Activated CD4-positive, CD25-positive, alpha-beta regulatory T cell treated with anti-CD3 and anti-CD28 coated beads, Interleukin-2, amount 50 U/mL, for 72 hours (primary cell): Measurements from ENCODE around the gene SNTG2.
"Not testable (repeated sequence)": the region's sequence is repeated elsewhere in the genome, so short reads cannot be mapped to it uniquely, and the experiment has no call there.

ENCODE experiments used
- DNase-seq: peaks from one replicate; pipeline ENCODE4 v3.0.0; 2021

SNTG2 gene

DNA sequence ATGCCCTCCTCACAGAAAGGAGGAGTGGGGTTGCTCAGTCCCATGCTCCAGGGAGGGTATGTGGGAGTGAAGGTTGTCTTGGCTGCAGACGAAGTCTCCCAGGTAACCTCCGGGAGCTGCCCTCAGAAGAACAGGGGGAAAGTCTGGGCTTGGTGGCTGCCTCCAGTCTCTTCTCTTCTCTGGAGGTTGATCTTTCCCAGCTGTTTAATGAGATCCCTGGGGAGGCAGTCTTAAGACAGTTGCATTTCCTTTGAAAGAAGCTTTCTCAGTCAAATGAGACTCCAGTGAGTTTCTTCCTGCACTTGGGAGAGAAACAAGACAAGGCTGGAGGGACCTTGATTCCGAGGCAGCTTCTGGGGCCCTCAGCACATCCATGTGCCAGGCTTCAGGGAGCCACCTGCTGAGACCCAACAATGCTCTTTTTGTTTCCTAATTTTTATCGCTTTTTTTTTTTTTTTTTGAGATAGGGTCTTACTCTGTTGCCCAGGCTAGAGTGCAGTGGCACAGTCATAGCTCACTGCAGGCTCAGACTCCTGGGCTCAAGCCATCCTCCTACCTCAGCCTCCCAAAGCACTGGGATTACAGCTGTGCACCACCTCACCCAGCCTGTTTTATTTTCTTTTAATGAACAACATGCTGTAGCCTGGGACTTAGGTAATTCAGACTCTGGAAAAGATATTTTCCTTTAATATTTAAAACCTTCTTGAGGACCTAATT lies 390.9 kb downstream of the SNTG2 start:
- DNase-seq, result no peak

DNA sequence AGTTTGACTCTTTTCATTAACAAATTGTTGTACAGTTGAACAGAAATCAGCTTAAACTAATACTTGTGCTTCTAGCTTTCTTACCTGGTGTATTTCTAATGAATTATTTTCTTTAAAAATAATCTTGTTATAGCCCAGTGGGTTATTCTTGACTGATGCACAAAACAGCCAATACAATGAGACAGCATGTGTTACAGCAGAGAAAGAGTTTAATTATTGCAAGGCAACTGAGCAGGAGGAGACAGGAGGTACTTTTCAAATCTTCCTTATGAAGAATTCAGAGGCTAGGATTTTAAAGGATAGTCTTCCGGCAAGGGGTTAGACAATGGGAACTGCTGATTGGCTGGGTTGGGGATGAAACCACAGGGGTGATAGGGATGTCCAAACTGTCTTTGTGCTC lies 398.1 kb downstream of the SNTG2 start:
- DNase-seq, result no peak

DNA sequence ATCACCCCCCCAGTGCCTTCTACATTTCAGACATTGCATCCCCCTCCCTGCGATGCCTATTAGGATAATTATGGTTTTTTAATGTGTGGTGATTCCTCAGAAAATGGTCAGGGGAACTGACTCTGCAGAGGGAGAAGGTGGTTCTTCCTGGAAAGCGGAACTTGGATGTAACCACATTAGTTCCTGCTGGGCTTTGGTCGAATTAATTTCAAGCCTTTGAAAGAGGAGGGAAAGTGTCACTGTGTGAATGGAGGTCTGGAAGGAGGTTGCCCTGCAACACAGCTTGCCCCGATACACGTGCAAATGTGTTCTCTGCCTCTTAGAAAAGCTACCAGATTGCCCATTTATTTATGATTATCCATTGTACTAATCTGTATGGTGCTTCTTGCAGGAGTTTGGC lies 399.5 kb downstream of the SNTG2 start:
- no peak for DNase-seq

DNA sequence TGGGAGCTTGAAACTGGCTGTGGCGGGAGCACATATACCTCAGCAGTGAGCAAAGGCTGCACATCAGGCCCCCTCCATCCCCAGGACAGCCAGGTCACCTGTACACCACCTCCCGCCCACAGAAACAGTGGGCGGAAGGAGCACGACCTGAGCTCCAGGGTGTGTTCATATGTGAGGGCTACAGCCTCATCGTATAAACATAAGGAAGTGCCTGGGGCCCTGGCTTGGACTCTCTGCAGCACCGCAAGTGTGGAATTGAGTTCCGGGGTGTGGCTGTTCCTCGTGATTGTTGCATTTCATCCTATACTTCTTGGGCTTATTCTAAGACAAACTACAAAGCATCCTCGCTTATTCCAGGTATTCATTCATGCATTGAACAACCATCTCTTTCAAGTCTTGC lies 402.5 kb downstream of the SNTG2 start:
- no peak for DNase-seq

DNA sequence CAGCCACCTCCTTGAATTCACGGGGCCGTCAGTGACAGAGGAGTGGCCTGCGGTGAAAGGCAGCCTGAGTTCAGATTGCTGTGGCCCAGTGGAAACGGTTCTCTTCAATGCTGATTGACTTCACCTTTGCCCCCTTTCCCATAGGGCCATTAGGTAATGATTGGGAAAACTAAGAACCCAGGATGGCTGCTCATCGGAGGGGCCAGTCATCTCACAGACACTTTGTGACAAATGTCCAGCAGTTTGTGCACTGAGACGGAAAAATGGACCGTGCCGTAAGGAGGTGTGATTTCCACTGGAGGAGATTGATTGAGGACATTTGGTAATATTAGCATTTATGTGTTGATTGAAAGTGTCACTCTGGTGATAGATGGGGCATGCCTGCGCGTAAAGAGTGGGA lies 402.9 kb downstream of the SNTG2 start:
- DNase-seq, result no peak

DNA sequence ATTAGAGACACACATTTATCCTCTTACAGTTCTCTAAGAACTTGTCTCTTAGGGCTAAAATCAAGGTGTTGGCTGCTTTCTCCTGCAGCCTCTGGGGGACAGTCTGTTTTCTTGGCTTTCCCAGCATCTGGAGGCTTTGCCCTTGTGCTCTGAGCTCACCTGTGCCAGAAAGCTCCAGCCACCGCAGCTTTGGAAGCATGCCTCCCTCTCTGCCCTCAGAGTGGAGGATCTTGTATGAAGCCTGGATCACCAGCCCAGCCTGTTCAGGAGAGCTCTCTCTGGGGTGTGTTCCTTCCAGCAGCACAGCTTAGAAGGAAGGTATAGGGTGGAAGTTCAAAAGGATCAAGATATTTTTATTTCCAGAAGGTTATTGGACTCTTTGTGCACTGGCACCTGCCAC lies 409.5 kb downstream of the SNTG2 start:
- DNase-seq, result no peak

DNA sequence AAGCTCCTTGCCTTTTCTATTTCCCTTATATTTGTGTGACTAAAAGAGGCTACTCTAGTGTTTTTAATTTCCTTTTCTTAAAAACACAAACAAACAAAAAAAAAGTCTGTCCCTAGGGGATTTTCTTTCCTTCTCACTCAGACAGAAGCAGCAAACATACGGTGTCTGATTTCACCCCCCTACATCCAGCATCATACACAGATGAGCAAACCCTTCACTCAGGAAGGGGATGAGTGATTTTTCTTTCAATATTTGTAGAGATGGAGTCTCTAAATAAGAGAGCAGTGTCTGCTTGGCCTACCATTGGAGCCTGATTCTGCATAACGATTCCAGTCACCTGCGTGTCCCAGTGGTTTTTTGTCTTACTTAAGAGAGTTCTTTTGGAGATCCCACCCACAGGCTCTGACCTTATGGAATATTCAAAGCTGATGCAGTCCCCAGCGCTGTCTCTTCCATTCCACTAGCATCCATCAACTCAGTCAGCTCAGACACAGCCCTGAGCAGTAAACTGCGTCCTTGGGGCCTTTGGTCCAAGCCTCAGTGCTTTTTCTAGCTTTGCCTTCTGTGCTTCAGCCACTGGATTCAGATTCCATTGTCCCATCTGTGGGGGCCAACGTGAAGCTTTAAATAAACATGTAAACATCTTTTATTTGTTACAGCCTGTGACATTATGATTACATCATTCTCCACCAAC lies 410.1 kb downstream of the SNTG2 start:
- no peak for DNase-seq

DNA sequence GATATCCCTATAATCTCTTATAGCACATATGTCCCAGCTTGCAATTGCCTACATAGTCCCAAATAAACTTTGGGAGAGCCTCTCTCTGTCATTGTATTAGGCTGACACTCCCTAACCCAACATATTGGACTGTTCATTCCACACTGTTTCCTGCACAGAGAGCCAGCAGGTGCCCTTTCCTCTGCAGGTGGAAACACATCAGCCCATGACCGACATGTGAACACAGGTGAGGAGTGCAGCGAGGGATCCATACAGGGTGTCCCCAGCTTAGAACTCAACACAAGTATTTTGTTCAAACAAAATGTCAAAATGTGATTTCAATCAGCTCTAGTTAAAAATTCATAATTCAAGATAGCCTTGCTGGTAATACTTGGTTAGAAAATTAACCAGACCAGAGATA lies 412.7 kb downstream of the SNTG2 start:
- no peak for DNase-seq

DNA sequence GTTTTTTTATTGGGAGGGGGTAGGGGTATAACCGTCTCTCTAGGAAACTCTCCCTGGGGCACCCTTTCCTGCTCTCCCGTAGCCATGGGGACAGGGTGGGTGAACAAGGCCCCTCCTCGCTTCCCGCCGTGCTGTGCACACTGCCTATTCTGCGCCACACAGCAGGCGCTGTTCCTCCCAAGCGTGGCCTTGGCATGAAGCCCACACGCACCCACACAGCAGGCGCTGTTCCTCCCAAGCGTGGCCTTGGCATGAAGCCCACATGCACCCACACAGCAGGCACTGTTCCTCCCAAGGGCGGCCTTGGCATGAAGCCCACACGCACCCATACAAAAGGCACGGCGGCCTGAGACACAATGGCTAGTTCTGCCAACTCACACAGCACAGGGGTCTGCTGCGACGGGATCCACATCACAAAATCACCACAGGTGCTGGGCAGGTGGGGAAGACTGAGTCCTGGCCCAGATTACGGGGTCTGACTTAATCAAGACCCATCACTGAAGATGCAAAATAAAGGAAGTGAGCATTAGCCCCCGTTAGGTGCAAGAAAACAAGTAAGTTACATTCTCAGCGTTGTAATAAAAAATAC lies 416.0 kb downstream of the SNTG2 start:
- DNase-seq, result no peak

DNA sequence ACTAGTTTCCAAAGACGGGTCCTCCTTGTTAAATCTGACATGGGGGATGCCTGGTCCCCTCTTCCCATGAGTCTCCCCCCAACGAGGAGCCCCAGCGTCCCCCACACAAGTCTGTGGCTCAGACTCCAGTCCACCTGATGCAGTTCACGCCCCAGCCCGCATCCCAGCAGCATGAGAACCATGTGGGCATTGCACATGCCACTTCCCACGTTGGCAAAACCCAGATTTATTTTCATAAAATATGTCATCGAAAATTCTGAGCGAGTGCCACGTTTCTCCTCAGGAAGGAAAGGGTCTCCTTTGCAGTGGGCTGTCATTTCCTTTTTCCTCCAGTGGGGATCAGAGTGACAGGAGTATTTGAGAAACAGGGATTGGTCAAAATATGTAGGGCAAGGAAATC lies 417.0 kb downstream of the SNTG2 start:
- DNase-seq, result no peak

DNA sequence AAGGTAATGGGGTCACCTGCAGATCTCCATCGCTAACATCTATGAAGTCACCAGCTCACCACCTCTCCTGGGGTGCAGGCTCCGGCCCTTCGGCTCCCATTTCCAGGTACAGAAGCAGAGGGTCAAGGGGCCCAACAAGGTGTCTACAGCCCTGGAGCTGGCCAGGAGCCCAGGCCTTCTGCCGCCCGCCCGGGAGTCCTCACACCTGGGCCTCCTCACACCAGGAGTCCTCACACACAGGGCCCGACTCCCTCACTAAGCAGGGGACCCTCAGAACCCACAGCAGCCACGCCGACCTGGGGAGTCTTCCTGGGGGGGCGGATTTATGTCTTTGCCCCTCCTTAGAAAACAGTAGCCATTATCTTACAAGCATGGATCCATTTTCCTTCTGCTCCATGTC lies 419.3 kb downstream of the SNTG2 start:
- DNase-seq, result no peak

DNA sequence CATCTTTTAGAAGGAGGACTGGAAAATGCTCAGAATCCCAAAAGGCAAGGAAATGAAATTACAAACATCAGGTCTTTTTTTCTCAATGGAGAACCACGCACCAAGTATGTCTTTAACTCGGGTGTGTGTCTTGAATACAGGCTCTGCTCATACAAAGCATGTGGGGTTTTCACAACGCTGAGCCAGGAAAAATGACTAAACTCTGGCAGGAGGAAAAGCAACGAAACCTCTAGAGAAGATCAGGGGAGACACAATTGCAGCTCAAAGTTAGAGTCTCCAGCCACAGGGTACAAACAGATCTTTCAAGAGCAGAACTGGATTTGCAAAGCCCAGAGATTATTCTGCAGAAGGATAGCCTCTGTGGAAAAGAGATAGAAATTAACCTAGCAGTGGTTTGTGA lies 419.8 kb downstream of the SNTG2 start:
- no peak for DNase-seq

DNA sequence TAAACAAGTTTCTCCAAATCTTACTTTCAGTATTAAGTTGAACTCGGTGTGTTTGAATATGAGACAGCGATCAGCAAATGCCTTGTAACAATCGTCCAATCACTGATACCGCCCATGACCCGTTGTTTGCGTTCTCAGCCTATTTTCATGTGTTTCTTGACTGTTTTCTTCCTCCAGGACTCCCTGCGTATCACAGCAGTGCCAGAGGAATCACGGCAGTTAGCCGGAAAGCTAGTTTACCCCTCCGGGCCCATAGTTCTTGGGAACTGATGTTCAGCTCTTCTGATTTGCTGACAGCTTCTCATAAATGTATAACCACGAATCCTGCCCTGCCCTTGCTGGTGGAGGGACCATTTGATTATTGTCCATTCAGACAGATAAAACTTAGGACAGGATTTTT lies 420.4 kb downstream of the SNTG2 start:
- no peak for DNase-seq

DNA sequence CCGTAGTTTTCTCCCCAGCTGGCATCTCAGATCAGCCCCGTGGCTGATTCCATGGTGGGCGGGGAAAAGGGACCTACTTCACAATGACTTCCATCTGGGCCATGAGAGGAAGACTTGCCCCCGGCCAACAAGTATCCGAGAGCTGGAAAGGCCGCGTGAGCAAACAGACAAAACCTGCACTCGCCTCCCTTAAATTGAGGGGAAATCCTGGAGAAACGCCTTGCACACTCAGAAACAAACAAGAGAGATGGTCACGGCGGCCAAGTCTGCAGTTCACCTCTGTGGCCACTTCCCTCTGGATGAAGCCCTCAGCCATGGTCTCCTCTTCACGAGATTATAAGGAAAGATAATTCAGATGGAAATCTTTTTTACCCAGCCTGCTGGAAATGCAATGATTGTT lies 423.2 kb downstream of the SNTG2 start:
- DNase-seq, result no peak

DNA sequence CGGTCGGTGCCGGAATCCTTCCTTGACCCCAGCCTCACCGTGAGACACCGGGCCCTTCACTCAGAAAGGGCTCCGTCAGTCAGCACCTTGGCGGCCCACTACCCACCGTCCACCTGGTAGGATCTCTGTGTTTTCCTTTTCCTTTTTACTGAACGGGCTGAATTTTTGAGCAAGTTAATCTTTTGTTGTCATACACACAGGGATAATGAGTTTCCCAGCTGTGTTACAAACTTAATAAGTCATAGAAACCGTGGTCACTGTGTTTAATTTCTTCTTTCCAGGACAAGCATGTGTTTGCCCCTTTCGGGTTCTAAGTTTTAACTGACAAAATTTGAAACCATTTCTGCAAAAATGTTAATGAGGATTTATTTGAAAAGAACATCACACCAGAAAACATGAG lies 423.6 kb downstream of the SNTG2 start:
- no peak for DNase-seq

DNA sequence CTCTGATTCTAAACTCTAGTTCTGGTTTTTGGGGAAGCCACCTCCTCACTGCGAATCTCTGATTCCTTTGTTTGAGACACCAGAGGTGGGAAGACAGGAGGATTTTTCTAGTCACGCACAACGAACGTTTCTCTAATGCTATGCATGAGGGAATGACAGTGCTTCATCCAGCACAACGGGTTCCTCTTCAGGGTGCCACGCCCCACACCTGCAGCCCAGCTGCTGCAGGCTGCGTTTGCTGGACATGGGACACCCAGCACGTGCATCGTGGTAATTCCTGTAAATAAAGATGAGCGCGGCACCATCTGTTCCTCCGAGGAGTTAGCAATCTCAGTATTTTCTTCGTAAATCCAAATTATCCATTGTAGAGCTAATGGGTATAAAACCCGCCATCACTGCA lies 425.1 kb downstream of the SNTG2 start:
- DNase-seq, result no peak

DNA sequence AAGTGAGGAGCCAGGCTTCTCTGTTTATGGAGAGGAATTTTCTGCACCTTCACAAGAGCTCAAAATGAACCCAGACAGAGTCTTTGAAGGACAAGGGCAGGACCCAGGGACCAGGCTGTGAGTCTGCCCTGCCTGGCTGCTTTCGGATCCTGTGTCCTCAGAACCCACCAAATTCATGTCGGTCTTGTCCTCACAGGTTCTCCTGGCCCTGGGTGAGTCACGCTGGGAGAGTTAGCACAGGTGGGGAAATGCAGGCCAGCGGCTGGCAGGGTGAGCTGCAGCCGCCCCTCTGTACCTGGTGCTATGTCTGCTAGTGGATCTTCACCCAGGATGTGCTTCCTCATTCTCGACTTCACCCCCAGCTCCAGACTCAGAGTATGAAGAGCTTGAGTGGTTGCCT lies 426.8 kb downstream of the SNTG2 start:
- no peak for DNase-seq

DNA sequence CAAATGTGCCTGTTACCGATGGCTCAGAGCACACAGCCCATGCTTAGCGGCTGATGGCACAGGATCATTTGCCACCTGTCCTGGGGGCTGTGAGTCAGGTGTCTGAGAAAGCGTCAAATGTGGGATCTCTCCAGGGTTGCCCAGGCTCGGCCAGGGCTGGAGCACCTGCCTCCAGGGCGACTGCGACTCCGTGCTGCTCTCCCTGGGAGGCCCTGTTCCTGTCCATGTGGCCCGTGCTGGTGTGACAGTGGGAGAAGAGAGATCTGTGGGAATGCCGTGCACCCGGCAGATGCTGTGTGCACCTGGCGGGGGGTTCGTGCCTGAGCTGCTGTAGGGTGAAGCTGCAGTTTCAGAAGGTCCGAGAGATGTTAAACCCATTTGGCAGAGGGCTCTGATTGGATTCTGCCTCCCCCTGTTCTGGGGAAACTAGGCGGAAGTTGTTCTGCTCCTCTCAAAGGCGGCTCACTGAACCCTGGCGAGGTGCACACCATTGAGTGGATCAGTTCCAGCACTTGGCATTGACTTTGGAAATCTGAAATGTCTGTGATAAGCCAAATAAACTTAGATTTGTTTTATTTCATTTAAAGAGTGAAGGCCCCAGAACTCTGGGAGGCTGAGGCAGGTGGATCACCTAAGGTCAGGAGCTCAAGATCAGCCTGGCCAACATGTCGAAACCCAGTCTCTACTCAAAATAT lies 428.0 kb downstream of the SNTG2 start:
- no peak for DNase-seq

DNA sequence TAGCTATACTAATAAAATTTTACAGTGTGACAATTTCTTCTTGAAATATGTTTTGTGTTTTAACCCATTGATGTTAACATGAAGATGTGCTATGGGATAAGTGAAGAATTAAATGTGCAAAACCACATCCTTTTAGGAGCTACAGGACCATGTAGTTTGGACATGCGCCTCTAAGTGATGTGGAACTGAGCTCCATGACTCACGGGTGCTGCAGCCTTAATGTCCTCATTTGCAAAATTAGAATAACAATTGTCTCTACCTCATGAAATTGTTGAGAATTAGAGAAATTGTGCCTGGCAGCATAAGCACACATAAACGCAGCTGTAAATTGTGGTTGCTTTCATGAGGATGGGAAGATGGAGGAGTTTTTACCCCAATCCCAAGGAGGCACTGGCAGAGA lies 431.0 kb downstream of the SNTG2 start:
- DNase-seq, result no peak

DNA sequence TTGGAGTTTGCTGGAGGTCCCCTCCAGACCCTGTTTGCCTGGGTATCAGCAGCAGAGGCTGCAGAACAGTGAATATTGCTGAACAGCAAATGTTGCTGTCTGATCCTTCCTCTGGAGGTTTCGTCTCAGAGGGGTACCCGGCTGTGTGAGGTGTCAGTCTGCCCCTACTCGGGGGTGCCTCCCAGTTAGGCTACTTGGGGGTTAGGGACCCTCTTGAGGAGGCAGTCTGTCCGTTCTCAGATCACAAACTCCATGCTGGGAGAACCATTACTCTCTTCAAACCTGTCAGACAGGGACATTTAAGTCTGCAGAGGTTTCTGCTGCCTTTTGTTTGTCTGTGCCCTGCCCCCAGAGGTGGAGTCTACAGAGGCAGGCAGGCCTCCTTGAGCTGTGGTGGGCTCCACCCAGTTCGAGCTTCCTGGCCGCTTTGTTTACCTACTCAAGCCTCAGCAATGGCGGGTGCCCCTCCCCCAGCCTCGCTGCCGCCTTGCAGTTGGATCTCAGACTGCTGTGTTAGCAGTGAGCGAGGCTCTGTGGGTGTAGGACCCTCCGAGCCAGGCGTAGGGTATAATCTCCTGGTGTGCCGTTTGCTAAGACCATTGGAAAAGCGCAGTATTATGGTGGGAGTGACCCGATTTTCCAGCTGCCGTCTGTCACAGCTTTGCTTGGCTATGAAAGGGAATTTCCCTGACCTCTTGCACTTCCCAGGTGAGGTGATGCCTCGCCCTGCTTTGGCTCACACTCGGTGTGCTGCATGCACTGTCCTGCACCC lies 437.5 kb downstream of the SNTG2 start:
- DNase-seq, result not testable (repeated sequence)

DNA sequence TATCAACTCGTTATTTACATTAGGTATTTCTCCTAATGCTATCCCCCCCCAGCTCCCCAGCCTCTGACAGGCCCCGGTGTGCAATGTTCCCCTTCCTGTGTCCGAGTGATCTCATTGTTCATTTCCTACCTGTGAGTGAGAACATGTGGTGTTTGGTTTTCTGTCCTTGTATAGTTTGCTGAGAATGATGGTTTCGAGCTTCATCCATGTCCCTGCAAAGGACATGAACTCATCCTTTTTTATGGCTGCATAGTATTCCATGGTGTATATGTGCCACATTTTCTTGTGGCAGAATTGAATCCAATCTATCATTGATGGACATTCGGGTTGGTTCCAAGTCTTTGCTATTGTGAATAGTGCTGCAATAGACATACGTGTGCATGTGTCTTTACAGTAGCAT lies 439.5 kb downstream of the SNTG2 start:
- DNase-seq, result not testable (repeated sequence)

DNA sequence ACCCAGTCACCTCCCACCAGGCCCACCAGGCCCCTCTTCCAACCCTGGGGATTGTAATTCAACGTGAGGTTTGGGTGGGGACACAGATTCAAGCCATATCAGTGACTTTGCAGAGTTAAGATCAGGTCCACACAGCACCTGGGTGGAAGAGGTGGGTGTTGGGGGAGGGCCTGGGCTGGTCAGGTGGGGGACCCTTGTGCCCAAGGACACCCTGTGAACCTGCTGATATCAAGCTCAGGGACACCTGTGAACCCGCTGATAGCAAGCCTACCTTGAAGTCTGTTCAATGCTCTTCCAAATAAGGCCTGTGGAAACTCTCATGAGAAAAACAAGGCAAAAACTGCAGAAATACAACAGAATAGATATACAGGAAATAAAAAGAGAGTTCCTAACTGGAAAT lies 442.7 kb downstream of the SNTG2 start:
- DNase-seq, result no peak
